MM.1S (cell line): Measurements from ENCODE around the gene ALPP.

Experiments
- CTCF ChIP-seq: fragments of 300-600 bp; sonication (generic); IDR thresholded peaks from 2 replicates; pipeline ENCODE4 v1.5.1; 2016; ENCODE audit warnings: antibody characterized with exemption, low read length, mixed read lengths
- EZH2 ChIP-seq: fragments of 300-600 bp; sonication (generic); optimal IDR thresholded peaks from 2 replicates; pipeline ENCODE3; 2017; ENCODE audit warnings: low read depth, mild to moderate bottlenecking, antibody characterized with exemption, low read length, mixed read lengths
- EZH2phosphoT487 ChIP-seq: fragments of 300-600 bp; sonication (generic); IDR thresholded peaks from 2 replicates; pipeline ENCODE4 v1.6.1; 2018; ENCODE audit warnings: antibody characterized with exemption, low read length

GRCh38 chr2:232376260-232376659, 2.3 kb upstream of the ALPP start:
- no peak for TF ChIP-seq CTCF
- TF ChIP-seq EZH2phosphoT487: no peak
- TF ChIP-seq EZH2: no peak
